SK-N-SH treated with all-trans-retinoic acid at 6 μM for 48 hours (cell line): ENCODE data around the gene SMTNL1.

ENCODE experiments used
- ATAC-seq: fragments of 200-7000 bp; cut with Tn5 transposase; 3 replicates; pipeline ENCODE4 v1.9.1; 2020; ENCODE audit warnings: mild to moderate bottlenecking, moderate library complexity
- ARNTL ChIP-seq: fragments of 450-650 bp; formaldehyde crosslinking; IDR thresholded peaks from 2 replicates; pipeline ENCODE4 v1.5.0; 2020; ENCODE audit warnings: low read depth, mild to moderate bottlenecking, moderate library complexity, borderline replicate concordance
- BACH2 ChIP-seq: fragments of 250-450 bp; sonication (Bioruptor Pico); IDR thresholded peaks from 2 replicates; pipeline ENCODE4 v1.9.0; 2021; ENCODE audit warnings: mild to moderate bottlenecking, borderline replicate concordance
- CREB5 ChIP-seq: fragments of 250-450 bp; sonication (Bioruptor Pico); IDR thresholded peaks from 2 replicates; pipeline ENCODE4 v1.5.1; 2020; ENCODE audit warnings: low read depth, mild to moderate bottlenecking, moderate library complexity
- CSDC2 ChIP-seq: fragments of 250-450 bp; sonication (Bioruptor Pico); IDR thresholded peaks from 2 replicates; pipeline ENCODE4 v1.5.0; 2020; ENCODE audit warnings: mild to moderate bottlenecking, moderate library complexity
- CSRNP3 ChIP-seq: fragments of 250-450 bp; sonication (Bioruptor Pico); IDR thresholded peaks from 2 replicates; pipeline ENCODE4 v1.5.1; 2021; ENCODE audit warnings: mild to moderate bottlenecking, moderate library complexity
- ESRRG ChIP-seq: fragments of 250-450 bp; sonication (Bioruptor Pico); IDR thresholded peaks from 2 replicates; pipeline ENCODE4 v1.6.1; 2021; ENCODE audit warnings: mild to moderate bottlenecking
- GLIS3 ChIP-seq: fragments of 250-450 bp; sonication (Bioruptor Pico); IDR thresholded peaks from 2 replicates; pipeline ENCODE4 v1.5.0; 2020; ENCODE audit warnings: mild to moderate bottlenecking, moderate library complexity
- ISL1 ChIP-seq: fragments of 250-450 bp; sonication (Bioruptor Pico); IDR thresholded peaks from 2 replicates; pipeline ENCODE4 v2.1.2; 2022; ENCODE audit warnings: mild to moderate bottlenecking, moderate library complexity
- OSR1 ChIP-seq: fragments of 250-450 bp; sonication (Bioruptor Pico); IDR thresholded peaks from 2 replicates; pipeline ENCODE4 v1.8.0; 2022; ENCODE audit warnings: moderate library complexity, mild to moderate bottlenecking, inconsistent platforms
- PATZ1 ChIP-seq: fragments of 250-450 bp; sonication (Bioruptor Pico); IDR thresholded peaks from 2 replicates; pipeline ENCODE4 v1.8.0; 2020; ENCODE audit warnings: mild to moderate bottlenecking, moderate library complexity, borderline replicate concordance
- POU6F1 ChIP-seq: fragments of 250-450 bp; sonication (Bioruptor Pico); IDR thresholded peaks from 2 replicates; pipeline ENCODE4 v1.8.0; 2021; ENCODE audit warnings: low read depth, mild to moderate bottlenecking, moderate library complexity, borderline replicate concordance
- PPARA ChIP-seq: fragments of 250-450 bp; sonication (Bioruptor Pico); IDR thresholded peaks from 2 replicates; pipeline ENCODE4 v1.5.0; 2020; ENCODE audit warnings: mild to moderate bottlenecking, borderline replicate concordance
- RARB ChIP-seq: fragments of 250-450 bp; sonication (Bioruptor Pico); IDR thresholded peaks from 2 replicates; pipeline ENCODE4 v1.8.0; 2021; ENCODE audit warnings: mild to moderate bottlenecking, moderate library complexity
- TCF4 ChIP-seq: fragments of 250-450 bp; sonication (Bioruptor Pico); IDR thresholded peaks from 2 replicates; pipeline ENCODE4 v1.8.0; 2021; ENCODE audit warnings: mild to moderate bottlenecking, moderate library complexity, borderline replicate concordance
- TOX ChIP-seq: fragments of 250-450 bp; sonication (Bioruptor Pico); IDR thresholded peaks from 2 replicates; pipeline ENCODE4 v1.8.0; 2021; ENCODE audit warnings: mild to moderate bottlenecking, moderate library complexity, borderline replicate concordance
- TSHZ2 ChIP-seq: fragments of 250-450 bp; sonication (Bioruptor Pico); IDR thresholded peaks from 2 replicates; pipeline ENCODE4 v1.5.0; 2020; ENCODE audit warnings: mild to moderate bottlenecking, moderate library complexity
- ZC3H10 ChIP-seq: fragments of 250-450 bp; sonication (Bioruptor Pico); IDR thresholded peaks from 2 replicates; pipeline ENCODE4 v1.5.1; 2021; ENCODE audit warnings: mild to moderate bottlenecking, moderate library complexity
- ZFP3 ChIP-seq: fragments of 250-450 bp; sonication (Bioruptor Pico); IDR thresholded peaks from 2 replicates; pipeline ENCODE4 v1.5.0; 2020; ENCODE audit warnings: mild to moderate bottlenecking, moderate library complexity
- ZFP30 ChIP-seq: fragments of 450-650 bp; formaldehyde crosslinking; IDR thresholded peaks from 2 replicates; pipeline ENCODE4 v1.5.0; 2022; ENCODE audit warnings: mild to moderate bottlenecking, moderate library complexity
- ZNF565 ChIP-seq: fragments of 450-650 bp; formaldehyde crosslinking; conservative IDR thresholded peaks from 2 replicates; pipeline ENCODE4 v1.5.0; 2020; ENCODE audit warnings: low read depth, mild to moderate bottlenecking, moderate library complexity
- ZNF70 ChIP-seq: fragments of 450-650 bp; formaldehyde crosslinking; IDR thresholded peaks from 2 replicates; pipeline ENCODE4 v1.5.0; 2020; ENCODE audit warnings: mild to moderate bottlenecking, moderate library complexity
- ZNF8 ChIP-seq: fragments of 450-650 bp; formaldehyde crosslinking; IDR thresholded peaks from 2 replicates; pipeline ENCODE4 v1.5.0; 2020; ENCODE audit warnings: mild to moderate bottlenecking, moderate library complexity

The SMTNL1 gene

GRCh38 chr11:57597461-57597915 is 60.1 kb downstream of the SMTNL1 start, which contains the start of gene SERPING1:
SERPING1 (plus strand) TSS chr11:57597685; CDS start chr11:57598271, 586 bp downstream.
- peak; percentile 23; the same call in 2 of the 3 replicates for ATAC-seq
- TF ChIP-seq RARB (no peak), ESRRG (CRISPR knock-in tag) (no peak), ZNF70 (CRISPR knock-in tag) (no peak), ZC3H10 (CRISPR knock-in tag) (no peak), PATZ1 (CRISPR knock-in tag) (no peak), CREB5 (CRISPR knock-in tag) (no peak), ZNF8 (CRISPR knock-in tag) (no peak), ZFP3 (CRISPR knock-in tag) (no peak), CSDC2 (CRISPR knock-in tag) (no peak), ZNF565 (CRISPR knock-in tag) (no peak), ARNTL (CRISPR knock-in tag) (no peak), BACH2 (CRISPR knock-in tag) (no peak), CSRNP3 (CRISPR knock-in tag) (no peak), GLIS3 (no peak), TCF4 (CRISPR knock-in tag) (no peak), TSHZ2 (CRISPR knock-in tag) (no peak), ZFP30 (CRISPR knock-in tag) (no peak), TOX (CRISPR knock-in tag) (no peak), POU6F1 (CRISPR knock-in tag) (no peak)

GRCh38 chr11:57597916-57598830 is 60.8 kb downstream of the SMTNL1 start:
- ATAC-seq = peak; percentile 88
- TF ChIP-seq OSR1 (CRISPR knock-in tag) (no peak), GLIS3 (no peak), CREB5 (CRISPR knock-in tag) (no peak), PATZ1 (CRISPR knock-in tag) (no peak), CSDC2 (CRISPR knock-in tag) (no peak), ZFP3 (CRISPR knock-in tag) (no peak), PPARA (CRISPR knock-in tag) (no peak), CSRNP3 (CRISPR knock-in tag) (no peak), ZC3H10 (CRISPR knock-in tag) (no peak), ZNF565 (CRISPR knock-in tag) (no peak), ISL1 (CRISPR knock-in tag) (no peak), TOX (CRISPR knock-in tag) (no peak)
